ENCODE results near the gene ELOVL5.

DNA sequence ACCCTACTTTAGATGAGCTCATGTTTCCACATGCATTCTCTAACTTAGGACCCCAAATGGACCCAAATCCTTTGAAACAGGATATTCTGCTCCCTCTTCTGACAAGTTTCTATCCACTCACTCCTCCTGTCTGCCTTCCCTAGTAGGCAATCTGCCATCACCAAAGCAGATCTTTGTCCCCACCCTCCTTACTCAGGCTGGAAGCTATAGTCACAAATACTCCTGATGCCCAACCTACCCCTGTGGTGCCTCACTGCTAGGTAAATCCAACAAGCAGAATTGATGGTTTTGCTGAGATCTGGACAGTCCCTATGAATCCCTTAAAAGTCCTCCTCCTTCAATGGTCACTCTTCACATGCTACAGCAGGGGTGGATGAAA is 21.7 kb downstream of the ELOVL5 start:
- TF ChIP-seq, protein P1, sequence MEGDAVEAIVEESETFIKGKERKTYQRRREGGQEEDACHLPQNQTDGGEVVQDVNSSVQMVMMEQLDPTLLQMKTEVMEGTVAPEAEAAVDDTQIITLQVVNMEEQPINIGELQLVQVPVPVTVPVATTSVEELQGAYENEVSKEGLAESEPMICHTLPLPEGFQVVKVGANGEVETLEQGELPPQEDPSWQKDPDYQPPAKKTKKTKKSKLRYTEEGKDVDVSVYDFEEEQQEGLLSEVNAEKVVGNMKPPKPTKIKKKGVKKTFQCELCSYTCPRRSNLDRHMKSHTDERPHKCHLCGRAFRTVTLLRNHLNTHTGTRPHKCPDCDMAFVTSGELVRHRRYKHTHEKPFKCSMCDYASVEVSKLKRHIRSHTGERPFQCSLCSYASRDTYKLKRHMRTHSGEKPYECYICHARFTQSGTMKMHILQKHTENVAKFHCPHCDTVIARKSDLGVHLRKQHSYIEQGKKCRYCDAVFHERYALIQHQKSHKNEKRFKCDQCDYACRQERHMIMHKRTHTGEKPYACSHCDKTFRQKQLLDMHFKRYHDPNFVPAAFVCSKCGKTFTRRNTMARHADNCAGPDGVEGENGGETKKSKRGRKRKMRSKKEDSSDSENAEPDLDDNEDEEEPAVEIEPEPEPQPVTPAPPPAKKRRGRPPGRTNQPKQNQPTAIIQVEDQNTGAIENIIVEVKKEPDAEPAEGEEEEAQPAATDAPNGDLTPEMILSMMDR (IDR thresholded peaks at IDR 0.05): no peak
- no peak for TF ChIP-seq POLR2A (IDR thresholded peaks at IDR 0.05)
